Liver (tissue), 9 donors: ENCODE measurements around the gene NAV2. TPM values are rescaled to one million over a fixed set of nuclear protein-coding genes. Genes with fewer than 3 reads are reported as not detected.

Source experiments
- DNase-seq: peaks from one replicate; pipeline ENCODE4 v3.0.0-alpha.2; 2017; ENCODE audit warnings: low spot score
- H3K27ac ChIP-seq, 2 donors: one replicate each; pipeline ENCODE4 v1.7.0; 2013; ENCODE audit warnings: inconsistent platforms in 2 of 2, low read length in 2 of 2, control low read depth in 1 of 2, low read depth in 1 of 2, mild to moderate bottlenecking in 1 of 2
- H3K27me3 ChIP-seq, 4 donors: one replicate each; pipeline versions ENCODE4 v1.6.1 to v1.7.0; 2013; ENCODE audit warnings: low read length in 3 of 4, inconsistent platforms in 1 of 4, mild to moderate bottlenecking in 1 of 4, moderate library complexity in 1 of 4; ENCODE audit not compliant: control insufficient read depth in 4 of 4, insufficient read depth in 4 of 4
- H3K36me3 ChIP-seq, 4 donors: one replicate each; pipeline versions ENCODE4 v1.6.1 to v1.7.0; 2013; ENCODE audit warnings: low read length in 3 of 4, mild to moderate bottlenecking in 3 of 4, low read depth in 1 of 4, moderate library complexity in 1 of 4; ENCODE audit not compliant: control insufficient read depth in 4 of 4, insufficient read depth in 3 of 4
- H3K4me1 ChIP-seq, 4 donors: one replicate each; pipeline versions ENCODE4 v1.6.1 to v1.7.0; 2013; ENCODE audit warnings: low read length in 3 of 4, mild to moderate bottlenecking in 3 of 4, moderate library complexity in 1 of 4; ENCODE audit not compliant: control insufficient read depth in 4 of 4, insufficient read depth in 4 of 4
- H3K4me3 ChIP-seq, 3 donors: one replicate each; pipeline versions ENCODE4 v1.6.1 to v1.7.0; 2013; ENCODE audit warnings: low read length in 3 of 3, control low read depth in 1 of 3, low read depth in 1 of 3, mild to moderate bottlenecking in 1 of 3
- H3K9ac ChIP-seq, 2 donors: one replicate each; pipeline ENCODE4 v1.7.0; 2013; ENCODE audit warnings: low read length in 2 of 2, mild to moderate bottlenecking in 2 of 2, moderate library complexity in 2 of 2, control low read depth in 1 of 2, low read depth in 1 of 2
- H3K9me3 ChIP-seq, 4 donors: one replicate each; pipeline versions ENCODE4 v1.6.1 to v1.7.0; 2013; ENCODE audit warnings: low read length in 3 of 4; ENCODE audit not compliant: control insufficient read depth in 4 of 4
- CTCF ChIP-seq: fragments of 150-350 bp; IDR thresholded peaks from 2 replicates; pipeline ENCODE4 v1.5.1; 2017; ENCODE audit warnings: improper control_type of control experiment, low read depth, low read length; ENCODE audit not compliant: missing input control
- EGR1 ChIP-seq, 2 donors: IDR thresholded peaks; 2 replicates each; pipeline ENCODE4 v1.6.1; 2016 to 2018; ENCODE audit warnings: antibody characterized with exemption in 2 of 2, low read depth in 2 of 2
- FOXA1 ChIP-seq: IDR thresholded peaks from 2 replicates; pipeline ENCODE4 v1.6.1; 2016; ENCODE audit warnings: antibody characterized with exemption
- FOXA2 ChIP-seq: IDR thresholded peaks from 2 replicates; pipeline ENCODE4 v1.6.1; 2016; ENCODE audit warnings: antibody characterized with exemption
- GABPA ChIP-seq, 2 donors: IDR thresholded peaks in 1 of 2; conservative IDR thresholded peaks in 1 of 2; 2 replicates each; pipeline ENCODE4 v1.6.1; 2016; ENCODE audit warnings: antibody characterized with exemption in 2 of 2, mild to moderate bottlenecking in 1 of 2, moderate library complexity in 1 of 2
- HNF4A ChIP-seq, 2 donors: conservative IDR thresholded peaks; 2 replicates each; pipeline ENCODE4 v1.6.1; 2016; ENCODE audit warnings: antibody characterized with exemption in 2 of 2, mild to moderate bottlenecking in 2 of 2
- HNF4G ChIP-seq: IDR thresholded peaks from 2 replicates; pipeline ENCODE4 v1.6.1; 2016; ENCODE audit warnings: antibody characterized with exemption
- JUND ChIP-seq, 2 donors: IDR thresholded peaks; 2 replicates each; pipeline ENCODE4 v1.6.1; 2016; ENCODE audit warnings: antibody characterized with exemption in 2 of 2
- NR2F2 ChIP-seq: IDR thresholded peaks from 2 replicates; pipeline ENCODE4 v1.6.1; 2016; ENCODE audit warnings: antibody characterized with exemption
- RAD21 ChIP-seq, 2 donors: IDR thresholded peaks; 2 replicates each; pipeline ENCODE4 v1.6.1; 2016; ENCODE audit warnings: antibody characterized with exemption in 2 of 2, mild to moderate bottlenecking in 2 of 2
- RXRA ChIP-seq, 2 donors: IDR thresholded peaks; 2 replicates each; pipeline ENCODE4 v1.6.1; 2017 to 2018; ENCODE audit warnings: antibody characterized with exemption in 2 of 2, mild to moderate bottlenecking in 1 of 2
- SP1 ChIP-seq: IDR thresholded peaks from 2 replicates; pipeline ENCODE4 v1.6.1; 2018; ENCODE audit warnings: antibody characterized with exemption, mild to moderate bottlenecking
- TAF1 ChIP-seq: conservative IDR thresholded peaks from 2 replicates; pipeline ENCODE4 v1.6.1; 2016; ENCODE audit warnings: antibody characterized with exemption, mild to moderate bottlenecking
- YY1 ChIP-seq: IDR thresholded peaks from 2 replicates; pipeline ENCODE4 v1.6.1; 2016; ENCODE audit warnings: antibody characterized with exemption, mild to moderate bottlenecking
- ZBTB33 ChIP-seq: IDR thresholded peaks from 2 replicates; pipeline ENCODE4 v1.6.1; 2016; ENCODE audit warnings: antibody characterized with exemption
- WGBS: extraction: QIAGEN DNeasy Blood & Tissue Kit; methylation state at CpG from one replicate; pipeline ENCODE4 v1.1.7; 2013; 5-methylcytosine and 5-hydroxymethylcytosine counted together
- polyA plus RNA-seq, 2 donors: library from polyadenylated mRNA; stranded (reverse) in 1 of 2; unstranded in 1 of 2; fragments of 200-250 nt in 1 of 2; fragments of >200 nt in 1 of 2; fragmentation: Nextera tagmentation in 1 of 2; extraction: Ambion mirVana in 1 of 2; gene quantifications; one replicate each; pipeline versions ENCODE4 v1.2.1 to v1.2.3, GENCODE V29; 2013 to 2015
- total RNA-seq, 2 donors: library from RNA; depleted of rRNA; stranded (reverse); fragments of >200 nt; gene quantifications; one replicate each; pipeline ENCODE4 v1.2.3, GENCODE V29; 2014
- TF ChIP-seq, protein P1 (sequence below): IDR thresholded peaks from 2 replicates; pipeline ENCODE4 v1.6.1; 2016; ENCODE audit warnings: antibody characterized with exemption
- TF ChIP-seq, protein P2 (sequence below): IDR thresholded peaks from 2 replicates; pipeline ENCODE4 v1.6.1; 2016; ENCODE audit warnings: antibody characterized with exemption
- TF ChIP-seq, protein P3 (sequence below): IDR thresholded peaks from 2 replicates; pipeline ENCODE4 v1.6.1; 2016; ENCODE audit warnings: antibody characterized with exemption, mild to moderate bottlenecking
- donor health status: healthy.
- donor health status: healthy.
- donor health status: healthy.
- donor health status: healthy.
- donor health status: healthy.

The NAV2 gene
- total and polyA plus RNA-seq, 4 donors, result 6.3 to 20.5 (median 11.6) TPM

GRCh38 chr11:20113149-20113438 lies 400.5 kb downstream of the NAV2 start:
- peaks cover 2 to 44% (median 35%) of the 10 kb centered on the region in 4 donors for H3K36me3 ChIP-seq
- WGBS, result 58% methylated on average over 5 of the region's 5 CpGs
- H3K27me3 ChIP-seq, result no peaks in the 10 kb centered on the region
- H3K4me1 ChIP-seq, result no peaks in the 10 kb centered on the region
- H3K9ac ChIP-seq, result no peak overlapping the region
- TF ChIP-seq, protein P1, sequence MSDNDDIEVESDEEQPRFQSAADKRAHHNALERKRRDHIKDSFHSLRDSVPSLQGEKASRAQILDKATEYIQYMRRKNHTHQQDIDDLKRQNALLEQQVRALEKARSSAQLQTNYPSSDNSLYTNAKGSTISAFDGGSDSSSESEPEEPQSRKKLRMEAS, result no peak
- TF ChIP-seq FOXA2 (no peak), YY1 (no peak), FOXA1 (no peak), RXRA (IDR thresholded peaks at IDR 0.05) (no peak), RAD21 (IDR thresholded peaks at IDR 0.05) (no peak), ZBTB33 (no peak), CTCF (no peak), HNF4G (no peak), SP1 (no peak), JUND (IDR thresholded peaks at IDR 0.05) (no peak), NR2F2 (no peak), GABPA (IDR thresholded peaks at IDR 0.05 in 1 of 2, conservative IDR thresholded peaks at IDR 0.05 in 1 of 2) (no peak), EGR1 (IDR thresholded peaks at IDR 0.05; ENCODE audit: low read depth in 2 of 2) (no peak), TAF1 (no peak), HNF4A (conservative IDR thresholded peaks at IDR 0.05) (no peak)
- TF ChIP-seq, protein P2, sequence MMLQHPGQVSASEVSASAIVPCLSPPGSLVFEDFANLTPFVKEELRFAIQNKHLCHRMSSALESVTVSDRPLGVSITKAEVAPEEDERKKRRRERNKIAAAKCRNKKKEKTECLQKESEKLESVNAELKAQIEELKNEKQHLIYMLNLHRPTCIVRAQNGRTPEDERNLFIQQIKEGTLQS, result no peak
- TF ChIP-seq, protein P3, sequence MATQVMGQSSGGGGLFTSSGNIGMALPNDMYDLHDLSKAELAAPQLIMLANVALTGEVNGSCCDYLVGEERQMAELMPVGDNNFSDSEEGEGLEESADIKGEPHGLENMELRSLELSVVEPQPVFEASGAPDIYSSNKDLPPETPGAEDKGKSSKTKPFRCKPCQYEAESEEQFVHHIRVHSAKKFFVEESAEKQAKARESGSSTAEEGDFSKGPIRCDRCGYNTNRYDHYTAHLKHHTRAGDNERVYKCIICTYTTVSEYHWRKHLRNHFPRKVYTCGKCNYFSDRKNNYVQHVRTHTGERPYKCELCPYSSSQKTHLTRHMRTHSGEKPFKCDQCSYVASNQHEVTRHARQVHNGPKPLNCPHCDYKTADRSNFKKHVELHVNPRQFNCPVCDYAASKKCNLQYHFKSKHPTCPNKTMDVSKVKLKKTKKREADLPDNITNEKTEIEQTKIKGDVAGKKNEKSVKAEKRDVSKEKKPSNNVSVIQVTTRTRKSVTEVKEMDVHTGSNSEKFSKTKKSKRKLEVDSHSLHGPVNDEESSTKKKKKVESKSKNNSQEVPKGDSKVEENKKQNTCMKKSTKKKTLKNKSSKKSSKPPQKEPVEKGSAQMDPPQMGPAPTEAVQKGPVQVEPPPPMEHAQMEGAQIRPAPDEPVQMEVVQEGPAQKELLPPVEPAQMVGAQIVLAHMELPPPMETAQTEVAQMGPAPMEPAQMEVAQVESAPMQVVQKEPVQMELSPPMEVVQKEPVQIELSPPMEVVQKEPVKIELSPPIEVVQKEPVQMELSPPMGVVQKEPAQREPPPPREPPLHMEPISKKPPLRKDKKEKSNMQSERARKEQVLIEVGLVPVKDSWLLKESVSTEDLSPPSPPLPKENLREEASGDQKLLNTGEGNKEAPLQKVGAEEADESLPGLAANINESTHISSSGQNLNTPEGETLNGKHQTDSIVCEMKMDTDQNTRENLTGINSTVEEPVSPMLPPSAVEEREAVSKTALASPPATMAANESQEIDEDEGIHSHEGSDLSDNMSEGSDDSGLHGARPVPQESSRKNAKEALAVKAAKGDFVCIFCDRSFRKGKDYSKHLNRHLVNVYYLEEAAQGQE, result no peak
- no peak overlapping the region for H3K27ac ChIP-seq
- no peaks in the 10 kb centered on the region for H3K9me3 ChIP-seq
- no peak overlapping the region for H3K4me3 ChIP-seq
- no peak for DNase-seq

DNA sequence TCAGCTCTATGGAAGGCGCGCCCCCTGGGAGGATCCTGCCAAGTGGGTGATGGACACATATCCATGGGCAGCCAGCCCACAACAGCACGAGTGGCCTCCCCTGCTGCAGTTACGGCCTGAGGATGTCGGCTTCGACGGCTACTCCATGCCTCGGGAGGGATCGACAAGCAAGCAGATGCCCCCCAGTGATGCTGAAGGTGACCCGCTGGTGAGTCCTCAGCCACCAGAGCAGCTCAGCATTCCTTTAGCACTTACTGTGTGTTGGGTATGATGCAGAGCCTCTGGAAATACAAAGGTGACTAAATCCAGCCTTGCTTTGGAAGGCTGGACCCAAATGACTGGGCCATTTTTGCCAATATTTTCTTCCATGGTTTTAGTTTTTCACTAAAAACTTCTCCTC lies 402.0 kb downstream of the NAV2 start:
- H3K36me3 ChIP-seq, result peaks cover 4 to 46% (median 38%) of the 10 kb centered on the region in 4 donors
- H3K27ac ChIP-seq, result no peak overlapping the region
- DNase-seq, result no peak
- H3K9ac ChIP-seq, result no peak overlapping the region
- H3K9me3 ChIP-seq, result no peaks in the 10 kb centered on the region
- no peaks in the 10 kb centered on the region for H3K27me3 ChIP-seq
- WGBS, result 93% methylated on average over 10 of the region's 10 CpGs
- H3K4me3 ChIP-seq, result no peak overlapping the region
- H3K4me1 ChIP-seq, result no peaks in the 10 kb centered on the region
- TF ChIP-seq, protein P3, result no peak
- TF ChIP-seq RAD21 (IDR thresholded peaks at IDR 0.05) (no peak), TAF1 (no peak), YY1 (no peak), HNF4G (no peak), EGR1 (IDR thresholded peaks at IDR 0.05; ENCODE audit: low read depth in 2 of 2) (no peak), HNF4A (conservative IDR thresholded peaks at IDR 0.05) (no peak), JUND (IDR thresholded peaks at IDR 0.05) (no peak), FOXA1 (no peak), ZBTB33 (no peak), FOXA2 (no peak), GABPA (IDR thresholded peaks at IDR 0.05 in 1 of 2, conservative IDR thresholded peaks at IDR 0.05 in 1 of 2) (no peak)
- TF ChIP-seq, protein P1, result no peak
